Stimulated activated CD4-positive, alpha-beta T cell treated with anti-CD3 and anti-CD28 coated beads, TNF-alpha, amount 100 ng/mL, for 4 hours (primary cell): ENCODE results near the gene RAB15.

Experiments used
- DNase-seq, 3 experiments: peaks; one replicate each; pipeline ENCODE4 v3.0.0-alpha.2; 2020; ENCODE audit warnings: low read depth in 3 of 3

Gene RAB15

DNA sequence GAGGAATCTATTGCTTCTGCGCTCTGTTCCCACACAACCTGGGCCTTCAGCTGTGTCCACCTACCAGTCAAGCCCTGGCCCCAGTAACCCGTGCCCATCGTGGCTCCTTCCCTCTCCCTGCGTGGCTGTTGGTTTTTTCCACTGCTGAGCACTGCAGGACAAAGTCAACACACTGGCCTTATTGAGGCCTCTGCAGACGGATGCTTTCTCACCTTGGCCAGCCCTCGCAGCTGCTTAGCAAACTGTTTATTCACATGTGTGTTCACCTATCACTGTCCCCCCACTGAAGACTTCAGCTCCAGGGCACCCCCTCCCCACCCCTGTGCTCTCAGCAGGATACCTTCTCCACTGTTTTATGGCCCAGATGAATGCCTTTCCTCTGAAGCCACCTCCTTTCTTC lies 16.8 kb downstream of the RAB15 start:
- no peak for DNase-seq

DNA sequence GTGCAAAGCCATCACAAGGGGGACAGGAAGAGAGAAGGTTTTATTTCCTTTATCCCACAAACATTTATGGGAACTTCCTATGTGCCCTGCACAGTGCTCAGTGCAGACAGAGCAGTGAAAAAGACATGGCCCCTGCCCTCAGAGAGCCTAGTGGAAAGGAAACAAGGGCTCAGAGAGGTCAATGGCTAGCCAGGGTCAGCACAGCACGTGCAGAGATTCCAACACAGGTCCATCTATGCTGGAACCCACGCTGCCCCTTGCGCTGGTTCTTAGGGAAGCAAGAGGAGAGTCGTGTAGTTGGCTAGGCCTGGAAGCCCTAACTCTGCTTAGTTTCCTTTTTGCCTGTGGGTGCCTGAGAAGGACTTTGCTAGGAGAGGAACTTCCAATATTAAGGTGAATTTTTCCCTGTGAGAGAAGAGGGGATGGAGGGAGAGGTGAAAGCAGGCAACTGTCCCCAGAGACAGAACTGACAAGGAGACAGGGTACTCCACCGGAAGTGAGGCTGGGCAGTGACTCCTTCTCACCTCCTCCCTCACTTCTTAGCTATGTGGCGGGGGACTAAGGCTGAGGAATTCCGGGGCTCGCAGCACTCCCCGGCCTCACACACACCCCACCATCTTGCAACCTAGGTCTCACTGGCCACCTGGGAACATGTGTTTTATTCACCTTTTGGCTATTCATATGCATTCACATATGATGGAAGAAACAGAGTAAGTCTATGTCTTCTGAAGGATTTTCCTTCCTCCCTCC lies 17.5 kb downstream of the RAB15 start:
- no peak for DNase-seq

GRCh38 chr14:64953661-64954060 lies 18.5 kb downstream of the RAB15 start:
- no peak for DNase-seq

DNA sequence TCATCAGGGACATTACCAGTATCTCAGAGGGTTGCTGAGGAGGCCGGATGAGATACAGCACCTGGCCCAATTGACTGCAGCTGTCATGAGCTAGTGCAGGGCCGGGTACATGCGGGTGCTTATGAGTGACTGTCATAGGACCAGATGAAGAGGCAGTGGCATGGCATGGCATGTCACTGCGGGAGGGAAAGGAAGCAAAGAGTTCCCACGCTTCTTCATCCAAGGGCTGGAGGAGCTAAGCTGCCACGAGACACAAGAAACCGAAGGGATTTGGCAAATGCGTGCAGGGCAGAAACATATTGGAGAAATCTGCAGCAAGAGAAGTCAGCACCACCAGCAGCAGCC lies 18.9 kb downstream of the RAB15 start:
- DNase-seq, result no peak

DNA sequence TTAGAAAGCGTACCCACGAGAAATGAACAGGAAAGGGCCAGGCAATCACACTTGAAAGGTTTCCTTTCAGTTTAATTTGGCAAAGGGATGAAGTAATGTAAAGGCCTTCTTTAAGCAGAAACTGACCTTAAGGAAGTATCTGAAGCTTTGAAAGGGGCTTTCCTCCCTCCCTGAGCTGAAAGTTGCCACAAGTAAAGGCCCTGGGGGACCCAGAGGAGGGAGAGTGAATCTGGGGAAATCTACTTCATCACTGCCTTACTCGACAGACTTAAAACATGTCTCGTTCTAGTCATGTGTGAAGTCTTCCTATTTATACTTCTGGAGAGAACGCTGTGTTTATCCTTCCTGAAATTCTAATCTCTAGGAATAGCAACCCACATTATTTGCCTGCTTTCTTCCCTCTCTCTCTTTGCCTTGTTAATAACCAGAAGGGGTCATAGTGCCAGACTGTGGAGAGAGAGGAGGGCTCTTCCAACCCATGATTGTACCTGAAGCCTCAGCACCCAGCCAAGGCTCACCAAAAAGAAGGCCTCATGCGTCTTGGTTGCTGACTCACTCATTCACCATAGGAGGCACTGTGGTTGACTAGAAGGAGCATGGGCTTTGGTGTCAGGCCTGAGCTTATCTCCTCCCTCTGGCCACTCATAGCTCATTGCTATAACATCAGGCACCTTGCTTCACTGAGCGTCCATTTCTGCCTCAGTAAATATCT lies 19.4 kb downstream of the RAB15 start:
- DNase-seq, result no peak

DNA sequence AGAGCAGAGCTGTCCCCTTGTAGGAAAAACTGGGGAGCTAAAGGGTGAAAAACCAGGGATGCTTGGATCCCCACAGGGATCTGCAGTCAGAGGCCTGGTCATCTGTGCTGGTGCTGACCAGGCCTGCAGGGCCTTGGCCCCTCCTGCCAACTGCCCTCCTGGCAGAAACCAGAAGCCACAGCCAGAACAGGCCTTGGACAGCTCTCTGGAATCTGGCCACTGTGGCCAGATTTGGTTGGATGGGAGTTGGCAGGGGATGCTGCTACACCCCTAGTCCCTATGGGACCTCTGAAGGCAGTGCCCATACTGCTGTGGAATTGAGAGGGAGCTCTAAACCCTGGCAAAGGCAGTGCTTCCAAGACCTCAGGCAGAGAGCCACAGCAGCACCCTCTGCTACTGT lies 20.4 kb downstream of the RAB15 start:
- no peak for DNase-seq

- no peak for DNase-seq
These were observed 20.8 kb downstream of the RAB15 start for GRCh38 chr14:64951291-64951690.

- no peak for DNase-seq
These were observed 21.2 kb downstream of the RAB15 start for GRCh38 chr14:64950889-64951288.

GRCh38 chr14:64948612-64949210 lies 23.4 kb downstream of the RAB15 start:
- DNase-seq, result no peak

- DNase-seq, result no peak
These were observed 24.2 kb downstream of the RAB15 start for GRCh38 chr14:64947710-64948611.

DNA sequence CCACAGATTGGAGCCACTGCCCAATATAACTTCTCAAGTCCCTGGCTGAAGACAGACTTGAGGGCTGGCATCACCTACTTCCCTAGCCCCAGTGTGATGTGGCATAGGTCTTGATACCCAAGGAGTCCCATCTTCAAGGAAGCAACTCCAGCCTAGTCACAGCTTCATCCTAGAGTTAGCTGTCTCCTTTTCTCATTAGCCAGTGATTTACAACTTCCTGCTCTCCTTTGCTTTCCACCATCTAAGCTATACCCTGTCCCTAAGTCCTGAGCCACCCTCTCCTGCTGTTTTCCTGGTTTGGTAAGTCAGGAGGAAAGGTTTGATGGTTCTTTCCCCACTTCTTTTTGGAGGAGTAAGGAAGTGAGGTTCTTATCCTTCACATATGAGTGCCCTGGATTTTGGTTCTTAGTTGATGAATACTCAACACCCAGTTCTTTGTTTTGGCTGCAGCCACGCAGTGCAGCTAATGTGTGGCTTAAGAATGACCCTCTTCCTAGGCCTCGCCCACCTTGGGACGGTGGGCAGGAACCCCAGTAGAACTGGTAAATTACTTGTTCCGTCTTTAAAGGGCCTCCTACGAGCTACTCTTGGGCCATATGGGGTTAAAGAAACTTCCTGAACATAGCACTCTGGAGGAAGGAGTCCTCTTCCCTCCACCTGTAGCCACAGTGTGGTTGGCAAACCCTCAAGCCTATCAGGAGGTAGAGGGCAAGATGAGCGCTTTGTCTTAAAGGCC lies 25.7 kb downstream of the RAB15 start:
- DNase-seq, result no peak

GRCh38 chr14:64945431-64946178 lies 26.5 kb downstream of the RAB15 start:
- DNase-seq, result no peak

- no peak for DNase-seq
These were observed 27.3 kb downstream of the RAB15 start for GRCh38 chr14:64944861-64945260.

DNA sequence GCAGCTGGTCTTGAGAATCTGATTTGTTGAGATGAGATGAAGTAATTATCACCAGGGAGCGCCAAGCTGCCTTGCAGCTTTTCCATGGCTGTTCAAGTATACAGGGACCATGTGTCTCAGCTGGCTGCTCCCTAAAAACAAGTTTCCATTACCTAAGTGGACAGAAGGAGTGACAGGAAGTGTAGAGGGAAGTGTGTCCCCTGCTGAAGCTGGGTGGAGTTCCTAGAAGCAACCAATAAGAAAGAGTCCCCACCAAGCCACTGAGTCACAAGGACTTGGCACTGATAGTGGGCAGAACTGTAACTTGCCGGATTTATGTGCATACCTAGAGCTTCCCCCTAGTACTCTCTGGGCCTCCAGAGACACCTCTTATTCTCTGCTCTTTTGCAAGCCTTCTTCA lies 28.1 kb downstream of the RAB15 start:
- DNase-seq, result no peak

DNA sequence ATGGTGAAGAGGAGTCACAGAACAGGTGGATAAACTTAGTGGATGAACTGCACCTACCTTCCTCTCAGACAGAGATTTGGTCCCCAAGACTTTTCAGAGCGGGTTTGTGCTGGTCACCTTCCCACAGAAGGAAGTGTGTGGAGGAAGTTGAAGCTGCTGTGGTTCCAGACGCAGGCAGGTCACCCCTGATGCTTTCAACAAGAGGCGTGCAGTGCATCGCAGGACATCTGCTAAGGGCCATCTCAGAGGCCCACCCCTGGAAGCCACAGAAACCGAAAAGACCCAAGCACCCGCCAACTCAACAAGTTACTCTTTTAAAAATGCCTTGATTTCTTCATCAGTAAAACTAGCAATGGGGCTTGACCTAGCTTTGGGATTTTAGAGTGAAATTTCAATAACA lies 28.6 kb downstream of the RAB15 start:
- no peak for DNase-seq

- no peak for DNase-seq
These were observed 29.5 kb downstream of the RAB15 start, which contains the start of gene GPX2 for GRCh38 chr14:64942531-64943111. TSS of gene GPX2 (minus strand) at chr14:64942745. CDS start at chr14:64942726, 19 bp downstream.

DNA sequence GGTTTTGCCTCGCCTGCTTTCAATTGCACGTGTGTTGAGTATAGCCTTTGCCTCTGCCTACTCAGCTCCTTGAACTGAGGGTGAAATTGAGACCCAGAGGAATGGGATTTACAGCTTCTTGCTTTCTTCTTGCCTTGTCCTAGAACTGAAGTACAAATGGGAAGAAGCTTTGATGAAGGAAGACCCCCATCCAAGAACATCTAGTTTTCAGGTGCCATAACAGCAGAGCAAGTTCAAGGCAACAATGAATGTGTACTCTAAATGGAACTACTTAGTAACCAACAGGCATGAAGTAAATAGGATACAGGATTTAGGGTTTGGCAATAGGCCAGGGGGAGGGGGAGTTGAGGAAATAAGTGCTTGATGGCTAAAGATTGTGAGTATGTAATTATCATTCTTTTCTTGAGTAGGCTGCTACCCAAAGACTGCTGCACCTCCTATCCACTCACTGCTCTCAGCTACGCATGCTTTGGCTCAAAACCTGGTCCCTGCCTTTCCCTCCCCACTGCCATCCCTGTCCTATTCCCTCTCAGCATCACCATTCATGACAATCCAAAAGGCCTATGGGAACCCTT lies 31.7 kb downstream of the RAB15 start:
- DNase-seq, result no peak

GRCh38 chr14:64939817-64940190 lies 32.3 kb downstream of the RAB15 start:
- DNase-seq, result no peak

DNA sequence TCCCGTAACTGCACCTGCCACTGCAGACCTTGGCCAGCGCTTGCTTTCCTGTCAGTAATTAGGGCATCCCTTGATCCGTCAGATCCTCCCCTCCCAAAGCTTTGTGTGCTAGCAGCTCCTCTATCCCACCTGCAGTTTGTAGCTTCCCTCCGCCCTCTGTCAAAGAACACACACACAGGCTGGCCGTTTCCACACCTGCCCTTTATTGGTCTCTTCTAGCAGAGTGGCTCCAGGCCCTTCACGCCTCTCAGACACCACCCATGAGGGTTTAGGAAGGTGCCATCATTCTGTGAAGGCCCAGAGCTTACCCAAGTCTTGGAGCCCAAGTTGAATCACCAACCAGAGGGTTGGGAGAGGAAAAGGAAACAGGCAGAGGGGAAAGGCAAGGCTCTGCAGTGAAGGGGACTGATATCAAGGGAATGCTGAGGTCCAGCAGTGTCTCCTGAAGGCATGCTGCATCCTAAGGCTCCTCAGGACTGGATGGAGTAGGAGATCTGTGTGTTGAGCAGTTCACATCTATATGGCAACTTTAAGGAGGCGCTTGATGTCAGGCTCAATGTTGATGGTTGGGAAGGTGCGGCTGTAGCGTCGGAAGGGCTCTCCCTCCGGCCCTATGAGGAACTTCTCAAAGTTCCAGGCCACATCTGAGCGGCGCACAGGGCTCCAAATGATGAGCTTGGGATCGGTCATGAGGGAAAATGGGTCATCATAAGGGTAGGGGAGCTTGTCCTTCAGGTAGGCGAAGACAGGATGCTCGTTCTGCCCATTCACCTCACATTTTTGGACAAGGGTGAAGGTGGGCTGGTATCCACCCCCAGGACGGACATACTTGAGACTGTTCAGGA lies 32.9 kb downstream of the RAB15 start:
- DNase-seq, result no peak
